Mesodermal cell (in vitro differentiated cells): ENCODE results near the gene TNIK.

Experiments
- H3K27ac ChIP-seq: 2 replicates; pipeline ENCODE4 v1.7.0; 2013; ENCODE audit warnings: mild to moderate bottlenecking, low read depth, low read length, moderate library complexity; ENCODE audit not compliant: severe bottlenecking
- H3K36me3 ChIP-seq: 2 replicates; pipeline ENCODE4 v1.7.1; 2013; ENCODE audit warnings: mild to moderate bottlenecking, low read length, moderate library complexity; ENCODE audit not compliant: control insufficient read depth, insufficient read depth
- H3K4me1 ChIP-seq: one replicate; pipeline ENCODE4 v1.7.1; 2013; ENCODE audit warnings: mild to moderate bottlenecking, low read length; ENCODE audit not compliant: insufficient read depth, control insufficient read depth, poor library complexity, severe bottlenecking
- H3K4me3 ChIP-seq: 2 replicates; pipeline ENCODE4 v1.7.0; 2013; ENCODE audit warnings: low read length, control low read depth, mild to moderate bottlenecking; ENCODE audit not compliant: insufficient read depth, poor library complexity, severe bottlenecking; ENCODE audit errors: extremely low read depth
- H3K9me3 ChIP-seq: 2 replicates; pipeline ENCODE4 v1.7.1; 2013; ENCODE audit warnings: mild to moderate bottlenecking, low read length, moderate library complexity; ENCODE audit not compliant: control insufficient read depth
- WGBS, 2 experiments: methylation state at CpG; one replicate each; pipeline ENCODE4 v1.1.5; 2013; ENCODE audit warnings: missing lambda C conversion rate in 2 of 2; ENCODE audit not compliant: insufficient coverage in 2 of 2; 5-methylcytosine and 5-hydroxymethylcytosine counted together

The TNIK gene

DNA sequence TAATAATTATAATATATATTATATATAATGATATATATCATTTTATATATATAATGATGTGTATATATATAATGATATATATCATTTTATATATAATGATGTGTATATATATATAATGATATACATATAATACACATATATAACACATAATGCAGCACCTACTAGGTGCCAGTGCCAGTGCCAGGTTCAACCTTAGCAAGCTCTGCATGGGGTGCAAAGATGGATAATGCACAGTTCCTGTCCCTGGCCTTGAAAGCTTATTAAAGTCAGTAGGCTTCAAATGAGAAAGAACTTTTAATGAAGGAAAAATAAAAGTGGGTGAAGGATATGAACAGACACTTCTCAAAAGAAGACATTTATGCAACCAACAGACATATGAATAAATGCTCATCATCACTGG, 240.9 kb downstream of the TNIK start:
- Histone ChIP-seq H3K4me1 (no peaks in the 10 kb centered on the region), H3K27ac (no peak overlapping the region), H3K4me3 (no peak overlapping the region)

DNA sequence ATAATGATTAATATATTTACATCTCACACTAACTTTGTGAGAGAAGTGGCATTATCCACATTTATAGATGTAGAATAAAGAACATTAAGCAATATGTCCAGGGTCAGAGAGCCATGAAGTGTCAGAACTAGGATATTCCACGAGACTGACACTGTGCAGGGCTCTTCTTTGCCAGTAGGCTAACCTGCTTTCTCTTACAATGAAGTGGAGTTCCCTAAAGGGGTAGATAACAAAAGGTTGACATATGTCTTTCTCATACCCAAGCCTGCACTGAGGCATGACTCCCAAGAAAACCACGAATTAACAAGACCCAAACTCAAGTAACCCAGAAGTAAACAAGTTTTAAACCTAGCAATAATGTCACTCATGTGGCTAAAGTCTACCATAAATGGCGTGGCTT, 242.1 kb downstream of the TNIK start:
- H3K4me1 ChIP-seq, result no peaks in the 10 kb centered on the region
- H3K27ac ChIP-seq, result no peak overlapping the region
- H3K36me3 ChIP-seq, result no peaks in the 10 kb centered on the region
- H3K9me3 ChIP-seq, result no peaks in the 10 kb centered on the region
- 89 to 100% methylated on average over 2 to 3 of the region's 3 CpGs for WGBS, 2 experiments
- H3K4me3 ChIP-seq, result no peak overlapping the region

More for the DNA sequence above, 240.9 kb downstream of the TNIK start:
- Histone ChIP-seq H3K9me3 (no peaks in the 10 kb centered on the region), H3K36me3 (peaks cover under 1% of the 10 kb centered on the region)

DNA sequence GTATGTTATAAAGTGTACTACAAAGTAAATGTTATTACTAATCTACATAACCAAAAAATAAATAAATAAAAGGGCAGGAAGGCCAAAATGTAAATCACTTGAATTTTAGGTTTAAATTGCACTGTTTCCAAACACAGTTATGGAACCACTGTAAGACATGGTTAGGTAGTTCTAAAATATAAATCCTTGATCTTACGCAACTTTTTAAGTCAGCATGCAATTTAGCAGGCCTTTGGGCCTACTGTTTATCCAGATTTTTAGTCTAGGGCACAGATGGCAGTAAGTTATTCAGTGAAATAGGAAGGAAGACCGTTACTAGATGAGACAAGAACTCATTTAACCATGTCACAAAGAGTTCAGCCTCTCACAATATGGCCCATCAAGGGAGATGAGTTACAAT, 246.3 kb downstream of the TNIK start:
- Histone ChIP-seq H3K9me3 (no peaks in the 10 kb centered on the region), H3K27ac (no peak overlapping the region), H3K4me3 (no peak overlapping the region), H3K4me1 (no peaks in the 10 kb centered on the region), H3K36me3 (peaks cover 5% of the 10 kb centered on the region)
- 88 to 100% methylated on average over 1 of the region's 2 CpGs for WGBS, 2 experiments

DNA sequence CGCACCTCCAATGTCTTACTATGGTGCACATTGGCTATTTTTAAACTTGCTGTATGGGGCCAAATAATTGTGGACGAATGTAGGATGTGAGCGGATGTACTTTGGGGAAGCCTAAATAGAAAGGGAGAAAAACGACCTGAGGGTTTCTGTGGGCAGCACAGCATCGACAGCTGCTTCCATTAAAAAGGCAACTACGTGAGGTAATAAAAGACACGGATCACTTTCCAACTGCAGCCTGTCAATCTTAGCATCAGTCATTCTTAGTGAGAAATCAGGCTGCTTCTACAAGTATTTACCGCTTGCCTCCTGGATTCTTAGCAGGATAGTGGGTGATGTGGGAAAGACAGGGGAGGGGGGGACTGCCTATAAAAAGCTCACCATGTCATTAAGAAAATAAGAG, 247.0 kb downstream of the TNIK start:
- Histone ChIP-seq H3K4me1 (no peaks in the 10 kb centered on the region), H3K36me3 (peaks cover 5% of the 10 kb centered on the region), H3K9me3 (no peaks in the 10 kb centered on the region), H3K4me3 (no peak overlapping the region), H3K27ac (no peak overlapping the region)
- 89 to 98% methylated on average over 5 to 7 of the region's 8 CpGs for WGBS, 2 experiments

DNA sequence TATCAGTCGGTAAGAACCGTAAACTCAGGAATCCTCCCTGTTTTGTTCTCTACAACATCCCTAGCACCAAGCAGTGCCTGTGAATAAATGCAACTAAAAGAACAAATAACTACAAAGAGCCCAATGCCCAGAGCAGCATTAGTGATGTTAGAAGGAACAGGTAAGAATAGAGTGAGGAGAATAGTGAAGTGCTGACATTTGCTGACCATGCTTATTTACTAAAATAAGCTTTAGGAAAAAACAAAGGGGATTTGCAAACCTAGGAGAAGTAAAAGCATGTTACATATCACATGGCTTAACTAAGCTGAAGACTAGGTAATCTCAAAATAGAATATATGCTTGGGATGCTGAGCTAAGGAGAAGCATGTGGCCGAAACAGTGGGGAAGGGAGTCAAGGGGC, 247.6 kb downstream of the TNIK start:
- no peak overlapping the region for H3K4me3 ChIP-seq
- peaks cover 5% of the 10 kb centered on the region for H3K36me3 ChIP-seq
- no peaks in the 10 kb centered on the region for H3K9me3 ChIP-seq
- WGBS, 2 experiments, result 79 to 100% methylated on average over 2 of the region's 3 CpGs
- H3K4me1 ChIP-seq, result no peaks in the 10 kb centered on the region
- H3K27ac ChIP-seq, result no peak overlapping the region

DNA sequence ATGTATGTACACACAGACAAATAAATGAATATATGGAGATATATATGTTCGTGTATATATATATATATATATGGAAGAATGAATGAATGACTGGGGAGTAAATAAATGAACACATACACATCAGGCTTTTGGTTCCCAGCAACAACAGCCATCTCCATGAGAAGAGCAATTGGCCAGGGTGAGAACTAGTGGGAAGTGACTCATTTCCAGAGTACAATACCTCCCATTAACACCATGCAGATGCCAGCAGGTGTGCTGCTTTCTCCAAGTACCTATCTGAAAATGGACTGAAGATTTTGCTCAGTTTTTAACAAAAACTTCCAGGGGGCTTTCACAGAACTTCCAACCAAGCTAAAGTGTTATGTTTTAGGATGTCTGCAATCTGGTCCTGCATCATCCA, 253.9 kb downstream of the TNIK start:
- Histone ChIP-seq H3K4me3 (no peak overlapping the region), H3K36me3 (peaks cover 15% of the 10 kb centered on the region), H3K4me1 (no peaks in the 10 kb centered on the region), H3K27ac (no peak overlapping the region), H3K9me3 (no peaks in the 10 kb centered on the region)
- no CpG with 5 or more reads among the region's 1 CpG for WGBS, 2 experiments

DNA sequence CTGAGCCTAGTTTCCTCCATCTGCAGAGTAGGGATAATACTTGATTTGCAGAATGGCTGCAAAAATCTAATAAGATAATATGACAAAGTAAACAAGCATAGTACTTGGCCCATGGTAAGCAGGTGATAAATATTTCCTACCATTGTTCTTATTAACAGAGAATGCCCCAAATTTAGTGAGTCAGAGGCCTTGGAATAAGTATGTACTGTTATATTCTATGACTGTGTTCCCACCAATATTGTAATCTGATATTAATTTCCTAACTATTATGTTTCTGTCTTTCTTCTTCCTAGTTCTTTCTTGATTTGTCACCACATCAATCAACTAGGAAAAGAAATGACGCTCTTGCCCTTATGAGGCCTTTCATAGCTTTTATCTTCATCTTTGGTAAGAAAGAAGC, 255.3 kb downstream of the TNIK start:
- WGBS, 2 experiments, result 80% methylated on average over 1 of the region's 1 CpG; no CpG with 5 or more reads in 1 of the 2 experiments
- H3K9me3 ChIP-seq, result no peaks in the 10 kb centered on the region
- peaks cover 10% of the 10 kb centered on the region for H3K36me3 ChIP-seq
- no peak overlapping the region for H3K4me3 ChIP-seq
- peaks cover 7% of the 10 kb centered on the region for H3K4me1 ChIP-seq
- no peak overlapping the region for H3K27ac ChIP-seq

DNA sequence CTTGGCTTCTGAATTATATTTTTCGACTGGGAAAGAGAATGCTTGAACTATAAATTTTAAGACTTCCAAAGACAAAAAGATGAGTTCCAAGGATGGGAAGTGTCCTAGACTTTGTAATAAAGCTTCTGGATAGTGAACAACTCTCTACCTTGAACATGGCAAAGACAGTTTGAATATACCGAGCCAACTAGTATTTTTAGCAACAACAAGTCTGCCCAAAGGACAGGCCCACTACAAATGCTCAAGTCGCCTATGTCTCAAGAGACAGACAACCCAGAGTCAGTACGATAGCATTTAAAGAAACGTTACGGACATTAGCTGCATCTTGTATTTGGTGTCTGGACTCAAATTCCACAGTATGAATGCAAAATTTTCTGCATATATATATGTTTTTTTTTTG, 258.4 kb downstream of the TNIK start:
- H3K4me1 ChIP-seq, result peaks cover 22% of the 10 kb centered on the region
- WGBS, 2 experiments, result 97% methylated on average over 2 to 5 of the region's 6 CpGs
- H3K9me3 ChIP-seq, result no peaks in the 10 kb centered on the region
- no peak overlapping the region for H3K4me3 ChIP-seq
- H3K27ac ChIP-seq, result no peak overlapping the region
- H3K36me3 ChIP-seq, result peaks cover 10% of the 10 kb centered on the region

DNA sequence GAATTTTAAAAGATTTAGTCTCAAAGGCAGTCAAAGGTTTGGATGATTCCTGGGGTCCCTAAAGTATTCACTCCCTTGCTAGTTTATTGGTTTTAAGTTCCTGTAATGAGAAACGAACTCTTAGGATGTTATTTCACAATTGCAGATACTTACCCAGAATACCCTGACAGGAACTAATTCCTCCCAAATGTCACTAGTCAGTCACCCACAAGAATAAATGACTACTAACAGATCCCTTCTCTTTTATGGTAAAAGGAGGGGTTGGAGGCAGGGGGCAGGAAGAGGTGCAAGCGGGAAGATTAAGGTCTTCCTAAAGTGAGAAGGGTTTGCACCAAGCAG, 259.5 kb downstream of the TNIK start:
- no peaks in the 10 kb centered on the region for H3K9me3 ChIP-seq
- H3K4me3 ChIP-seq, result no peak overlapping the region
- 100% methylated on average over 1 of the region's 2 CpGs for WGBS, 2 experiments
- peaks cover 7% of the 10 kb centered on the region for H3K36me3 ChIP-seq
- peak overlapping the region; percentile 85 for H3K27ac ChIP-seq
- H3K4me1 ChIP-seq, result peaks cover 22% of the 10 kb centered on the region

DNA sequence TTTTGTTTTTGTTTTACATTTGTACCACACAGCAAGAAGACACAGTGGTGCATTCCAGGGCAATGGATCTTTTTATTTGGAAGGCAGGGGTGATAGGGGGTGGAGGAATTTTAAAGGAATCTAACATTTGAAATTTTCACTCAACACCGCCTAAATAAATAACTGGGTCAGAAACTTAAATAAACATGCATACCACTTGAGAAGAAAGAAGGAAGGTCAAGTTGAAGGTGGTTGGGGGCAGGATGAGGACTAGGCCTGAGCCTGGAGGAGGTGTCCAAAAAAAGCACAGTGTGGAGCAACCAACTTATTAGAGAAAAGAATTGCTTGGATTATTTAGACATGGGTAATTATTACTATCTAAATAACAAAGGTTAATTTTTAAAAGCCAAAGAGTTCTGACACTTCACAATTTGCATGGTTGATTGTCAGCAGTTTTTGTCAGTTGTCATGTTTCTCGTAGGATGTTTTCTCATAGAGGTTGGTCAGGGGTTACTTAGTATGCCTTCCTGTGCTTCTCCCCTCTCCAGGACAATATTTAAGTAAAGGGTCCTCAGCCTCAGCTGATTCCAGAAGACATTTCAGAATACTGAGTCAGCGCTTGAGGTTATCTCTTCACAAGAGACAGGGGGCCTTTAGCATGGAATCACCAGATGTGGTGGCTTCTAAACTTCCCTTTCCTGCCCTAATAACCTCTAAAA, 260.0 kb downstream of the TNIK start:
- peaks cover 4% of the 10 kb centered on the region for H3K36me3 ChIP-seq
- no peak overlapping the region for H3K4me3 ChIP-seq
- H3K9me3 ChIP-seq, result no peaks in the 10 kb centered on the region
- 80 to 90% methylated on average over 1 of the region's 3 CpGs for WGBS, 2 experiments
- peak overlapping the region; percentile 85 for H3K27ac ChIP-seq
- peaks cover 22% of the 10 kb centered on the region for H3K4me1 ChIP-seq

DNA sequence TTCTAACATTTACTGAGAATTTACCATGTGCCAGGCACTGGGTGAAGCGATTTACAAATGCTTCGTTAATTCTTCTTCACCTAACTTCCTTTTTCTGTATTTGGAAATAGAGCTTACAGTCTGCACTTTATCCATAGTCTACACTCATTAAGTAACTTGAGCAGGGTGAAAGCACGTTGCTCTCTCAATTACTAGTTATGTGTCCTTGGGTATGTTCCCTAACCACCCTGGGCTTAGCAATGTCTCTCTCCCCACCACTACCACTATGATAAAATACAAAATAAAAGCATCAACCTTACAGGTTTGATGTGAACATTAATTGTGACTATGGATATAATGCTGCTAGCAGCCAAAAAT, 260.8 kb downstream of the TNIK start:
- 80% methylated on average over 1 of the region's 3 CpGs; no CpG with 5 or more reads in 1 of the 2 experiments for WGBS, 2 experiments
- no peaks in the 10 kb centered on the region for H3K9me3 ChIP-seq
- no peak overlapping the region for H3K27ac ChIP-seq
- peaks cover 4% of the 10 kb centered on the region for H3K36me3 ChIP-seq
- H3K4me3 ChIP-seq, result no peak overlapping the region
- H3K4me1 ChIP-seq, result peaks cover 22% of the 10 kb centered on the region
